GM19397 (cell line): ENCODE results near the gene PLA2G4B.

Experiments
- ATAC-seq: cut with Tn5 transposase; IDR thresholded peaks from one replicate; pipeline ENCODE4 v1.9.1; 2021; ENCODE audit warnings: mild to moderate bottlenecking, moderate library complexity; ENCODE audit not compliant: unreplicated experiment

PLA2G4B gene

DNA sequence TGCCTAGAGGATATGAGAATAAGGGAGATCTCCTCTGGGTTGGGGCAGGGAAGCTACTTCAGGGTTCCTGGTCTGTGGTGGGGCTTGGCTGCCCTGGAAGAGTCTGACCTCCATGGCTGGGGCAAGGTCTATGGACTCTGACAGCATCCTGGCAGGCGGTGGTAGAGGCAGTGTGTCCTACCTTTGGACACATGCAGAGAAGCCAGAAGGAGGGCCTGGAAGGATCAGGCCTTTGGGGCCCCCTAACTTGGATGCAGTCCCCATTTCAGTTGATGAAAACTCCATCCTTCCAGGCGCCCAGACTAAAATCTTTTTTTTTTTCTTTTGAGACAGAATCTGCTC lies 44.8 kb downstream of the PLA2G4B start:
- ATAC-seq = no peak

DNA sequence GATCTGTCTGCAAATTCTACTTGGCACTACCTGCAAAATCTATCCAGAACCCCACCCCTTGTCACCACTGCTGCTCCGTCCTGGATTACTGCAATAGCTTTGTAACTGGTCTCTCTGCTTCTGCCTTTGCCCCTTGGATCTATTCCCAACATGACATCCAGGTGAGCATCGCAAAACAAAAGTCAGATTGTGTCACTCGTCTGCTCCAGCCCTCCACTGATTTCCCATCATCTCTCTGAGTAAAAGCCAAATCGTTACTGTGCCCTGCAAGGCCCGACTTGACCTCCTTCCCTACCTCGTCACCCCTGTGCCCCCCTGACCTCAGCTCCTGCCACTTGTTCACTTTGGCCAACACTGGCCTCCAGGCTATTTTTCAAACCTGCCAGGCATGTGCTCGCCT lies 45.8 kb downstream of the PLA2G4B start:
- no peak for ATAC-seq

GRCh38 chr15:41885321-41885720 lies 46.7 kb downstream of the PLA2G4B start:
- no peak for ATAC-seq

- ATAC-seq = no peak
These were observed 47.2 kb downstream of the PLA2G4B start for GRCh38 chr15:41885841-41886240.

- no peak for ATAC-seq
These were observed 48.1 kb downstream of the PLA2G4B start for GRCh38 chr15:41886741-41887140.

- no peak for ATAC-seq
These were observed 48.5 kb downstream of the PLA2G4B start for GRCh38 chr15:41887161-41887560.

- no peak for ATAC-seq
These were observed 49.2 kb downstream of the PLA2G4B start for GRCh38 chr15:41887893-41888292.

DNA sequence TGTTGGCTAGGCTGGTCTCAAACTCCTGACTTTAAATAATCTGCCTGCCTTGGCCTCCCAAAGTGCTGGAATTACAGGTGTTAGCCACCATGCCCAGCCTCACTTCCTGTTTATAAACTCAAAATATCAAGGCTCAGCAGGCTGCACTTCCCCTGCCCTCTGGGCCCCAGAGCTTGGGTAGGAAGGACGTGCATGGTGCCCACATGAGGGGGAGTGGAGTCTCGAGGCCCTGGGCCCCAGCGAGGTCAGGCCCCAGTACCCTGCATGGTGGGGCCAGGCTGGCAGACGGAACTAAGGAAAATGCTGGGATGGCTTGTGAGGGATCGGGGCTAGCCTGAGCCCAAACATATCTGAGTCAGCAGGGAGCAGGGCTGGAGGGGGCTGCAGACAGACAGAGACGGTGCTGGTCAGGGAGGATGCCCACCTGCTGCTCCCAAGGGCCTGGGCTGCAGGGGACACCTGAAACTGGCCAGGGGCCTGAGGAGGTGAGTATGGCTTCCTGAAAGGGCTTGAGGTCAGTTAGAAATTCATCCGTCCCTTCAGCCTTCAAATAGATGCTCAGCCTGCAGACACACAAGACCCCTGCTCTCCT lies 50.1 kb downstream of the PLA2G4B start:
- ATAC-seq = no peak

- ATAC-seq = no peak
These were observed 51.5 kb downstream of the PLA2G4B start for GRCh38 chr15:41890050-41890690.

DNA sequence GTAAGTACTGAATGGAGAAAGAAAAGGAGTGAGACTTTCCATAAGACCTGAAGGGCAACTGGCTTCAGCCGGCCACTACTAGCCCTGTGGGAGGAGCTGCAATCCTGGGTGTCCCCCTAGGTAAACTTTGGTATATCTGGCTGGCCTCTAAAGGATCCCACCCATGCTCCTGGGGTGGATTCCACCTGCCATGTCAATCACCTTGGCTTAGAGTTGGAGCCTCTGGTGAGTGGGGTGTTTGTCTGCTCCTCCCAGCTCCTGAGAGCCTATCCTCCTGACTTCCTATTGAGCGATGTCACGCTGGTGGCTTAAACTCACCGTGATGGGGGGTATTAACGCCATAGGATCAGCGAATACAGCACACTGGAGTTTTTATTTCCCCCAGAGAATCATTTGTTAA lies 52.6 kb downstream of the PLA2G4B start:
- ATAC-seq = no peak

DNA sequence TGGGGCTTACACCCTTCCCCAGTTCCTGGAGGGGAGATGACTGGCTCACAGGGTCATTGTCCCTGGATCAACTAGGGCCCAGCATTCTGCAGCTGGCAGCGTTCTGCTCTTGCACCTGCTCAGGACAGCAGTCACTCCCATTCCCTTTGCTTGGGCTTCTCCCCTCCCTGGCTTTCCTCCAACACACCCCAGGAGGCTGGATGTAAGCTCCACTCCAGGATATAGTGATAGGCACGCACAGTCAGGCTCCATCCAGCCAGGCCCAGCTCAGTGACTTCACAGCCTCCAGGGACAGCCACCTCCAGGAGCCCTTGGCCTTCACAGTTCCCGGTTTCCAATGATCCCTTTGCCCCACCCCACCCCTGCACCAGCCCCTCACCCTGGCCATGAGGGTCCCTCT lies 53.3 kb downstream of the PLA2G4B start:
- ATAC-seq = no peak

DNA sequence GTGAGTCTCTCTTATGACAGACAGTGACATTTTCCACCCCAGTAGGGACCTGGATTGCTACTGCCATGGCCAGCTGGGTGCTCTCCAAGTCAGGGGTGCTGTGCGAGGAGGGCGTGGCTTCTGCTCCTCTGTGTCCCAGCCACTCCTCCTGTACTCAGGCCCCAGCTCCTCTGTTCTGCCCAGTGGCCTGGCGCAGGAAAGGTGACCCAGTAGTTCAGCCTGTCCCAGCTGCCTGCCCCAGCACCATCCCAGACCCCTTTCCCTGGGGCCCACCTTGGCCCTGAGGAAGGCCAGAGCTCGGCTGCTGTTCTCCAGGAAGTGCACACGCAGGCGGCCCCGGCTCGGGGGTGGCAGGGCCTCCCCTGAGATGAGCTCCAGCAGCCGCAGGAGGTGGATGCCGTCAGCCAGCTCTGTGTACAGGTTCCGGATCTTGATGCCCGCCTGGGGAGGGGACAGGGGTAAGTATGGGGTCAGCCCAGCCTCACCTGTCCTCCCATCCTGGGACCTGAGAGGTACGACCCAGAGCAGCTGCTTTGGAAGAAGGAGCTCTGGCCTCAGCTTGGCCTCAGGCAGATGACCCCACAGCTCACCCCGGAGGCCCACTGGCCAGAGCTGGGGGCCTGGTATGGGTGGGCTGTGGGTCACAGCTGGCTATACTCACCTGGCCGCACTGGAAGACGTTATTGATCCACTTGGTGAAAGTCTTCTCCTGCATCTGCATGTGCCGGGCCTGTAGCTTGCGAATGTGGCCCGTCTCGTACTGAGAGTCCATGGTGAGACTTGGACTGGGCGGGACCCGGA lies 54.2 kb downstream of the PLA2G4B start:
- ATAC-seq = no peak

GRCh38 chr15:41893422-41894250 lies 55.0 kb downstream of the PLA2G4B start, which contains the start of gene SPTBN5:
TSS of gene SPTBN5 (minus strand) at chr15:41894053. CDS start at chr15:41893497, 556 bp downstream.
- no peak for ATAC-seq

GRCh38 chr15:41894251-41894790 lies 55.7 kb downstream of the PLA2G4B start:
- ATAC-seq = no peak

- peak; percentile 76 for ATAC-seq
These were observed 56.3 kb downstream of the PLA2G4B start for GRCh38 chr15:41894791-41895463.

- no peak for ATAC-seq
These were observed 56.8 kb downstream of the PLA2G4B start for GRCh38 chr15:41895491-41895890.

DNA sequence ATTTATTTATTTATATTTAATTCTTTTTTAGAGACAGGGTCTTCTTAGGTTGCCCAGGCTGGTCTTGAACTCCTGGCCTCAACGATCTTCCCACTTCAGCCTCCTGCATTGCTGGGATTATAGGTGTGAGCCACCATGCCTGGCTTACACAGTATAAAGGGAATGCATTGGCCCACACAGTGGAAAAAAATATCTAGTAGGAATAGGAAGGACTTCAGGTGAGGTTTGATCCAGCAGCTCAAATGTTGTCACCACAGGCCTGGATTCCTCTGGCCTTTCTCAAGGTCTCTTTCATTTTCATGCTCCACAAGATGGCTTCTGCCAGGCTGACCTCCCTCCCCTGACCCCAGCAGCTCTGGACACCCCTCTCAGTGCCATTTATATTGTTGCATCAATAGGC lies 57.3 kb downstream of the PLA2G4B start:
- ATAC-seq = no peak

DNA sequence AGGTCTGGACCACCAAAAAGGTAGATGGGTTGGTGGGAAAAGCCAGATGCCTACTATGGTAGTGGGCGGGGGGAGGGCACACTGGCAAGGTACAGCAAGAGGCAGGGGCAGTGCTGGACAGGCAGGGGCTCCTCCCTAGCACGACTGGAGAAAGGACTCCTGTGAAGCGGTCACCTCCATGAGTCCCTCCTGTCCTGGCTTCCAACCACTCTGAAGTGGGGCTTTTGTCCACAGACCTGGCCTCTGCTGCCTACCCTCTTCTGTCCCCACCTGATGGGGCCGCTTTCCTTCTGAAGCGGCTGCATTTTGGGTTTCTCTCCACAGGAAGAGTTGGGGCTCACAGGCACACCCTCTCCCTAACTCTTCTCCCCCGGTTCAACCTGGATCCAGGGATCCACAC lies 57.9 kb downstream of the PLA2G4B start:
- no peak for ATAC-seq

DNA sequence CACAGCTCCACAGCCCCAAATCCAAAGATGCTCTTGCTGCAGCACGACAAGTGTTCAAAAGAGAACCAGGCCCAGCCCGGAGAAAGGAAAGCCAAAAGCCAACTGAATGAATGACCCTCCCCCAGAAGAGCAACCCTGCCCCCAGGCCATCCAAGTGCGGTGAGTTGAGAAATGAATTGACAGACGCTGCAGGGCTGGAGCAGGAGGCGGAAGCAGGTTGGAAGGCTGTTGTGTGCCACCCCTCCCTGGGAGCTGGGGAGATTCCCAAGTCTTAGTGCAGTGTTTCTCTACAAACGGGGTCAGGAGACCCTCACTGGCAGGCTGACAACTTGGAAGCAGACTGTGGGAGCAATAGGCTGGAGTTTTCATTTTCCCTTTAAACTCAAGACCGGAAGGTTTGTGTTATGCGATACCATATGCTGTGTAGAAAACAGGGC lies 58.7 kb downstream of the PLA2G4B start:
- no peak for ATAC-seq
